Measurements from ENCODE around the gene MSH5. TPM values are rescaled to one million over a fixed set of nuclear protein-coding genes. Genes with fewer than 3 reads are reported as not detected.
A peak's percentile ranks its signal among the peaks of the same experiment; 100 is the strongest.
"Not testable (repeated sequence)": the region's sequence is repeated elsewhere in the genome, so short reads cannot be mapped to it uniquely, and the experiment has no call there.

Gene MSH5
- total RNA-seq, 1 experiment from 2014 or later: 51.0 TPM

- intact Hi-C loops (cut with micrococcal nuclease; ENCODE audit: unreplicated experiment): loop anchor here (1.0 to 2.0 kb wide), 3 partner anchors 16 to 56 kb away; partner anchors contain the start of genes HSPA1B and NEU1
- peaks cover 12% of the 10 kb centered on the region; the same call in 1 of the 2 replicates for H3K4me1 ChIP-seq
- peak within 1 kb of the TSS; percentile 89 for H3K27ac Mint-ChIP-seq (ENCODE audit: unreplicated experiment)
- no TSS peak for BruUV-seq (replicated peaks)
- no peaks in the 10 kb centered on the region for H3K27me3 Mint-ChIP-seq (ENCODE audit: insufficient read depth, unreplicated experiment)
- no peaks in the 10 kb centered on the region for H3K9me3 Mint-ChIP-seq (ENCODE audit: unreplicated experiment)
- peak; percentile 25 to 36 for TF ChIP-seq CTCF (IDR thresholded peaks at IDR 0.05; ENCODE audit: insufficient read depth in 1 of 2, low read depth in 1 of 2, low read length in 1 of 2, severe bottlenecking in 1 of 2, unreplicated experiment in 1 of 2)
- H3K4me1 Mint-ChIP-seq (ENCODE audit: low read depth, unreplicated experiment): peaks cover 12% of the 10 kb centered on the region
- DNase-seq: peak; percentile 96 to 98
- H3K4me3 ChIP-seq (ENCODE audit: low read depth, low read length): peak within 1 kb of the TSS; percentile 68
- H3K27me3 ChIP-seq (replicated peaks; ENCODE audit: control insufficient read depth, insufficient read depth, low read length): no peaks in the 10 kb centered on the region
- peak within 1 kb of the TSS; percentile 92 for H3K4me3 Mint-ChIP-seq (ENCODE audit: unreplicated experiment)
- ChIA-PET POLR2A (interaction anchor here (0.5 to 1.8 kb wide), 18 partner anchors 8 to 265 kb away, joined by 3 to 45 read pairs (median 4); partner anchors contain the start of genes BAG6, DDX39B, GPANK1 and HSPA1A), CTCF (interaction anchor here (0.7 to 1.9 kb wide), 18 partner anchors 9 to 145 kb away, joined by 3 to 21 read pairs (median 4); partner anchors contain the start of genes ABHD16A, DDAH2, HSPA1A and HSPA1B)
- no peaks in the 10 kb centered on the region for H3K9me3 ChIP-seq
- H3K36me3 ChIP-seq (ENCODE audit: control insufficient read depth, insufficient read depth, low read length): no peaks in the 10 kb centered on the region
- peaks cover 26% of the 10 kb centered on the region for H3K36me3 Mint-ChIP-seq (ENCODE audit: insufficient read depth, unreplicated experiment)
These were observed 66.9 kb downstream of the MSH5 start, which contains the start of gene LSM2 for GRCh38 chr6:31806470-31807272. TSS of gene LSM2 (minus strand) at chr6:31806966. CDS start at chr6:31806757, 209 bp downstream.

- CTCF ChIA-PET: interaction anchor here (0.7 kb wide), 1 partner anchor 16 kb away, joined by 4 read pairs; no protein-coding TSS in a partner anchor
- POLR2A ChIA-PET: interaction anchor here (0.7 kb wide), 1 partner anchor 1092 kb away, joined by 3 read pairs; the partner anchor contains the start of gene MDC1
- H3K4me3 ChIP-seq (ENCODE audit: low read depth, low read length); H3K27me3 ChIP-seq (replicated peaks; ENCODE audit: control insufficient read depth, insufficient read depth, low read length); DNase-seq; H3K9me3 Mint-ChIP-seq (ENCODE audit: unreplicated experiment); H3K36me3 ChIP-seq (ENCODE audit: control insufficient read depth, insufficient read depth, low read length); H3K9me3 ChIP-seq; H3K4me3 Mint-ChIP-seq (ENCODE audit: unreplicated experiment); H3K27ac Mint-ChIP-seq (ENCODE audit: unreplicated experiment); H3K27me3 Mint-ChIP-seq (ENCODE audit: insufficient read depth, unreplicated experiment); intact Hi-C loops (cut with micrococcal nuclease; ENCODE audit: unreplicated experiment); BruUV-seq (replicated peaks): not testable (repeated sequence)
- peaks cover 14% of the 10 kb centered on the region for H3K4me1 ChIP-seq
- H3K4me1 Mint-ChIP-seq (ENCODE audit: low read depth, unreplicated experiment): peaks cover 14% of the 10 kb centered on the region
- peaks cover 14% of the 10 kb centered on the region for H3K36me3 Mint-ChIP-seq (ENCODE audit: insufficient read depth, unreplicated experiment)
These were observed 68.8 kb downstream of the MSH5 start for GRCh38 chr6:31808599-31808998.

- DNase-seq: no peak
- TF ChIP-seq CTCF (IDR thresholded peaks at IDR 0.05; ENCODE audit: insufficient read depth in 1 of 2, low read depth in 1 of 2, low read length in 1 of 2, severe bottlenecking in 1 of 2, unreplicated experiment in 1 of 2): no peak
- Histone ChIP-seq H3K4me3 (ENCODE audit: low read depth, low read length) (no peak overlapping the region), H3K27me3 (replicated peaks; ENCODE audit: control insufficient read depth, insufficient read depth, low read length) (no peaks in the 10 kb centered on the region), H3K36me3 (ENCODE audit: control insufficient read depth, insufficient read depth, low read length) (no peaks in the 10 kb centered on the region), H3K9me3 (no peaks in the 10 kb centered on the region), H3K4me1 (peaks cover 10% of the 10 kb centered on the region)
- no peak overlapping the region for H3K4me3 Mint-ChIP-seq (ENCODE audit: unreplicated experiment)
- CTCF ChIA-PET: no interaction called here
- POLR2A ChIA-PET: no interaction called here
- H3K27me3 Mint-ChIP-seq (ENCODE audit: insufficient read depth, unreplicated experiment): no peaks in the 10 kb centered on the region
- H3K9me3 Mint-ChIP-seq (ENCODE audit: unreplicated experiment): no peaks in the 10 kb centered on the region
- peaks cover 9% of the 10 kb centered on the region for H3K4me1 Mint-ChIP-seq (ENCODE audit: low read depth, unreplicated experiment)
- intact Hi-C loops (cut with micrococcal nuclease; ENCODE audit: unreplicated experiment): no loop called here
- H3K27ac Mint-ChIP-seq (ENCODE audit: unreplicated experiment): no peak overlapping the region
- H3K36me3 Mint-ChIP-seq (ENCODE audit: insufficient read depth, unreplicated experiment): peaks cover 19% of the 10 kb centered on the region
- BruUV-seq (replicated peaks): no TSS peak
These were observed 71.8 kb downstream of the MSH5 start for GRCh38 chr6:31811645-31812044.

Small RNA genes within 50 kb of the gene (microRNA-seq; reads per million reads assigned to microRNA genes)
- 0.93 reads per million for gene MIR4646

Other genes with a start within 250 kb of the MSH5 start
- gene MICB, start 241.9 kb upstream of the MSH5 start, total RNA-seq (2022): 6.4 and 7.5 TPM in 2 replicates
- gene MCCD1, start 211.0 kb upstream of the MSH5 start, total RNA-seq (2022): not detected in 2 replicates
- gene DDX39B, start 198.0 kb upstream of the MSH5 start, total RNA-seq (2022): 416 and 423 TPM in 2 replicates
- gene ATP6V1G2, start 193.4 kb upstream of the MSH5 start, total RNA-seq (2022): 0.26 and 0.43 TPM in 2 replicates
- gene NFKBIL1, start 192.4 kb upstream of the MSH5 start, total RNA-seq (2022): 14.7 and 17.4 TPM in 2 replicates
- not detected in 2 replicates for gene LTA, start 167.7 kb upstream of the MSH5 start, total RNA-seq (2022)
- not detected in 2 replicates for gene TNF, start 164.4 kb upstream of the MSH5 start, total RNA-seq (2022)
- gene LTB, start 157.6 kb upstream of the MSH5 start, total RNA-seq (2022): not detected in 2 replicates
- not detected in 2 replicates for gene LST1, start 153.7 kb upstream of the MSH5 start, total RNA-seq (2022)
- gene NCR3, start 147.0 kb upstream of the MSH5 start, total RNA-seq (2022): not detected in 2 replicates
- 2.2 and 2.7 TPM in 2 replicates for gene AIF1, start 124.8 kb upstream of the MSH5 start, total RNA-seq (2022)
- 213 and 222 TPM in 2 replicates for gene PRRC2A, start 119.3 kb upstream of the MSH5 start, total RNA-seq (2022)
- gene BAG6, start 87.3 kb upstream of the MSH5 start, total RNA-seq (2022): 354 and 376 TPM in 2 replicates
- 14.8 and 15.8 TPM in 2 replicates for gene APOM, start 84.1 kb upstream of the MSH5 start, total RNA-seq (2022)
- 19.4 and 19.7 TPM in 2 replicates for gene C6orf47, start 79.2 kb upstream of the MSH5 start, total RNA-seq (2022)
- gene GPANK1, start 75.0 kb upstream of the MSH5 start, total RNA-seq (2022): 20.3 TPM in 2 replicates
- 219 and 221 TPM in 2 replicates for gene CSNK2B, start 73.9 kb upstream of the MSH5 start, total RNA-seq (2022)
- gene LY6G5B, start 70.0 kb upstream of the MSH5 start, total RNA-seq (2022): 13.9 and 17.5 TPM in 2 replicates
- gene LY6G5C, start 58.9 kb upstream of the MSH5 start, total RNA-seq (2022): 2.0 and 2.9 TPM in 2 replicates
- gene ABHD16A, start 36.7 kb upstream of the MSH5 start, total RNA-seq (2022): 62.7 and 63.2 TPM in 2 replicates
- not detected in 2 replicates for gene LY6G6F, start 33.1 kb upstream of the MSH5 start, total RNA-seq (2022)
- not detected in 2 replicates for gene LY6G6D, start 24.7 kb upstream of the MSH5 start, total RNA-seq (2022)
- gene LY6G6C, start 18.3 kb upstream of the MSH5 start, total RNA-seq (2022): 0.88 and 1.3 TPM in 2 replicates
- not detected in 2 replicates for gene MPIG6B, start 16.6 kb upstream of the MSH5 start, total RNA-seq (2022)
- 82.4 and 91.6 TPM in 2 replicates for gene DDAH2, start 10.7 kb upstream of the MSH5 start, total RNA-seq (2022)
- 374 and 420 TPM in 2 replicates for gene CLIC1, start 3.5 kb upstream of the MSH5 start, total RNA-seq (2022)
- 6.4 and 13.0 TPM in 2 replicates for gene SAPCD1, start 22.7 kb downstream of the MSH5 start, total RNA-seq (2022)
- 0.61 and 1.5 TPM in 2 replicates for gene VWA7, start 37.3 kb downstream of the MSH5 start, total RNA-seq (2022)
- 132 and 135 TPM in 2 replicates for gene VARS1, start 55.7 kb downstream of the MSH5 start, total RNA-seq (2022)
- gene LSM2, start 67.0 kb downstream of the MSH5 start, total RNA-seq (2022): 56.3 and 61.2 TPM in 2 replicates
- 0.86 and 1.6 TPM in 2 replicates for gene HSPA1L, start 75.3 kb downstream of the MSH5 start, total RNA-seq (2022)
- gene HSPA1A, start 75.5 kb downstream of the MSH5 start, total RNA-seq (2022): 77.3 and 96.9 TPM in 2 replicates
- 99.0 and 112 TPM in 2 replicates for gene HSPA1B, start 87.7 kb downstream of the MSH5 start, total RNA-seq (2022)
- 173 and 176 TPM in 2 replicates for gene NEU1, start 122.8 kb downstream of the MSH5 start, total RNA-seq (2022)
- gene SLC44A4, start 139.0 kb downstream of the MSH5 start, total RNA-seq (2022): 0.57 TPM in 1 of 2 replicates, not detected in the other
- 64.3 and 65.7 TPM in 2 replicates for gene EHMT2, start 157.7 kb downstream of the MSH5 start, total RNA-seq (2022)
- gene ZBTB12, start 162.1 kb downstream of the MSH5 start, total RNA-seq (2022): 9.6 and 11.7 TPM in 2 replicates
- 4.8 and 4.9 TPM in 2 replicates for gene C2, start 187.7 kb downstream of the MSH5 start, total RNA-seq (2022)
- gene CFB, start 206.1 kb downstream of the MSH5 start, total RNA-seq (2022): 31.0 and 32.1 TPM in 2 replicates
- gene NELFE, start 219.0 kb downstream of the MSH5 start, total RNA-seq (2022): 75.3 and 82.0 TPM in 2 replicates
- gene SKIC2, start 219.2 kb downstream of the MSH5 start, total RNA-seq (2022): 70.0 and 77.9 TPM in 2 replicates
- gene DXO, start 232.1 kb downstream of the MSH5 start, total RNA-seq (2022): 22.4 and 23.7 TPM in 2 replicates
- gene C4A, start 242.1 kb downstream of the MSH5 start, total RNA-seq (2022): 1.0 and 1.5 TPM in 2 replicates

Measured in Caco-2 (cell line).